ENCODE results near the gene LEMD1.
A peak's percentile ranks its signal among the peaks of the same experiment; 100 is the strongest.

- TF ChIP-seq EZH2 (IDR thresholded peaks at IDR 0.05; ENCODE audit: insufficient read depth, poor library complexity, severe bottlenecking) (peak; percentile 77), EZH2phosphoT487 (IDR thresholded peaks at IDR 0.05; ENCODE audit: insufficient read depth, low read depth) (0 out of 2 replicates have a peak, but pooled peaks have one; percentile 71)
These were observed 33.9 kb upstream of the LEMD1 start, which contains the start of gene BLACAT1 for GRCh38 chr1:205455581-205456382.
